Left renal pelvis (tissue), 4 donors: ENCODE measurements around the gene HCN4. TPM values are rescaled to one million over a fixed set of nuclear protein-coding genes. Genes with fewer than 3 reads are reported as not detected.
"Not testable (repeated sequence)": the region's sequence is repeated elsewhere in the genome, so short reads cannot be mapped to it uniquely, and the experiment has no call there.

Experiments used
- DNase-seq, 4 donors: peaks; one replicate each; pipeline ENCODE4 v3.0.0-alpha.2; 2013; ENCODE audit warnings: low read depth in 4 of 4, low spot score in 3 of 4
- polyA plus RNA-seq, 4 donors: library from polyadenylated mRNA; unstranded; fragments of 120-200 nt; gene quantifications; one replicate each; pipeline ENCODE4 v1.2.1, GENCODE V29; 2013; ENCODE audit not compliant: insufficient read length in 4 of 4

HCN4 gene
- 1 to 10 TPM in 1 of 4 donors, under 1 TPM in 3; 0.15 to 1.3 (median 0.93) TPM for polyA plus RNA-seq

DNA sequence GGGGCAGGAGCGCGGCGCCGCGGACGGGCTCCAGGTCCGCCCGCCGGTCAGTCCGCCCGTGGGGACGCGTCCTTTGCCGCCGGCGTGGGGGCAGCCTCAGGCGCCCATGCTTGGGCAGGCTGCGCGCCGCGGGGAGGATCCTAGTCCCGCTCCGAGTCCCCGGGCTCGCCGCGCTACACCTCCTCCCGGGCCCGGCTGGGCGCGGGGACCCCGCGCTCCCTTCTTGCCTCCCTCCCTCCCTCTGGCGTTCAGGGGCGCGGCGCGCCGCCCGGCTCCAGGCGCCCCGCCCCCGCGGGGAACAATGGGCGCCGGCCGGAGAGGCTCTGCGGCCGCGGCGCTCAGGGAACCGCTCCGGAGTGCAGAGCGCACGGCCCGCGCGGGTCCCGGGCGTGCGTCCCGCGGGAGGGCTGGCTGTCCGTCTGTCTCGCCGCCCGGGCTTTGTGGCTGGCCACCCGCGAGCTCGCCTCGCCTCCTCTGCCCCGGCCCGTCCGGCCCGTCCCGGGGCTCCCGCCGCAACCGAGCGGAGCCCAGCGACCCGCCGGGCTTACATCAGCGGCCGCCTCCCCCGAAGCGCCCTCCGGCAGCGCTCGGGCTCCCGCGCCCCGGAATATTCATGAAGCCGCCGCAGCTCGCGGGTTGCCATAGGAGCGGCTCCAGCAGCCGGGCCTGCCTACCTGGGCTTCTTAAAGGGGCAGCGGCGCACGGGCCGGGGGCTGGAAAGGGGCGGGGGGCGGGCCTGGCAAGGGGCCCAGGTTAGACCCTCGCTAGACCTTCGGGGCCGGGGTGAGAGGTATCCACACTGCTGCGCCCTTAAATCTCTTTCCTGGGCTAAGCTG lies at the start of gene HCN4:
TSS of gene HCN4 (minus strand) at position 658 of the 836 bp plus-strand sequence. CDS start 688 bp downstream, outside the sequence.
- no peak for DNase-seq

DNA sequence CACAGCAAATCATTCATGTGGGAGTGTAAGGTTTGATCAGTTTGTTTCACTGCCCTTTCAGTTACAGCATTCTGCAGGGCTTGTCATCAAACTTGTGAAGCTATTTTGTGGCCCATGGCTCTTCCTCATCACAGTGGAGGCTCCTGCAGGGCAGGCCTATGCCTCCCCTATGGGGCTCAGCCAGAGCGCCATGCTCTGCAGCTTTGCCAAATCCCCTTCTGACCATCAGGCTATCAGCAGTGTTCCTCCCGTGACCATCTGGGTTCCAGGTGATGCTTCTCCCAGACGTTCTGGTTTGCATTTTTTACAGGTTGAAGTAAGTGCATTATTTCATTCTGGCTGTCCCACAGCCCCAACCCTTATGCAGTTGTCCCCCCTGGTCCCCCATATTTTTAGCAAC lies 46.1 kb upstream of the HCN4 start:
- no peak for DNase-seq

DNA sequence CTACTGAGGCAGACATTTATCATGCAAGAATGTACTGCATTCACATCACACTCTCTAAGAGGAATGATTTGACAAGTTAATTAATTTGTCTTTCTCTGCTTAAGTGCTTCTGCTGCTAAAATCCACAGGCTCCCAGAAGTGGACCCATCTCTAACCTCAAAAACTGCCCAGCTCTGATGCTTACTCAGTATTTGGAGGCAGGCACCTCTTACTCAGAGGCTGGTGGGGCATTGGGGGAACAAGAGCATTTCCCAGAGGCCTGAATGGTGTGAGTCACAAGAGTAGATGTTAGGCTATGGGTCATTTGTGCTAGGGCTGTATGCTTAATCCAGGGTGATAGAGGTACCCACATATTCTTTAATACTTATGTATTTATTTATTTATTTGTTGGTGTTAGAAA lies 34.4 kb upstream of the HCN4 start:
- DNase-seq = no peak

DNA sequence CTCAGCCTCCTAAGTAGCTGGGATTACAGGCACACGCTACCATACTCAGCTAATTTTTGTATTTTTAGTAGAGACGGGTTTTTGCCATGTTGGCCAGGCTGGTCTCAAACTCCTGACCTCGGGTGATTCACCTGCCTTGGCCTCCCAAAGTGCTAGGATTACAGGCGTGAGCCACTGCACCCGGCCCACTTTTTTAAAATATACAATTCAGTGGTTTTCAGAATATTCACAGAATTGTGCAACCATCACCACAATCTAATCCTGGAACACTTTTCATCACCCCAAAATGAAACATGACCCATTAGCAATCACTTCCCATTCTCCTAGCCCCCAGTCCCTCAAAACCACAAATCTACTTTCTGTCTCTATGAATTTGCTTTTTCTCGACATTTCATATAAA lies 31.5 kb upstream of the HCN4 start:
- DNase-seq = not testable (repeated sequence)

DNA sequence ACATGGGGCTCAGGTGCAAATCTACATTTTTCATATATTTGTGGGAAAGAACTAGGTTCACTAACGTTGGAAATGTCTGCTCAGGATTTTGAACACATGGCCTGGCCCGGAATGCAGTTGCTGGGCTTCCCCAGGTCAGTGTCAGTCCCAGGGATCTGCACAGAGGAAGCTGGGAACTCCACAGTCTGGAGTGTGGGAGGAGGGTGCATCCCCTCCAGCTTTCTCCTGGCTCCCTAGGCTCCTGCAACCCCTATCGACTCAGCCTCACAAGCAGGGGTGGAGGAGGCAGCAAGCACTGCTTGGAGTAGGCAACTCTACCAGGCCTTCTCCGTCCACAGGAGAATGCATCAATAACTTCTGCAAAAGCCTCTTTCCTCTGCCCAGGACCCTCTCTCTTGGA lies 30.1 kb upstream of the HCN4 start:
- DNase-seq = no peak

DNA sequence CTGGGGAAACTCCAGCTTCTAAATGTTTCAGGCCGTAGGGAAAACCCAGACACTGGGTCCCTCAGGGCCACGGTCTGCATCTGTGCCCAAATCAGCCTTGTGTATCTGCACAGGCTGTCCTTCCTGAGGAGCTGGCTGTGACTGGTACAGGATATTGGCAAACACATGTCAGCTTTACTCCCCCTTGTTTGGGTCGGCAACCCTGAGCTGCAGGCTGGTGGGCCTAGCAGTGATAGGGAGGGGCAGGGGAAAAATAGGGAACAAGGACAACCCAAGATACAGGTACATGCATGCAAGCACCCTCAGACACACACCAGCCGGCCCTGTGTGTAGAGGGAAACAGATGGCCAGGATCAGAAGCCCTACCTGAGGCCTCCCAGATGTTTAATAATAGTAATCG lies 28.7 kb upstream of the HCN4 start:
- DNase-seq = no peak

DNA sequence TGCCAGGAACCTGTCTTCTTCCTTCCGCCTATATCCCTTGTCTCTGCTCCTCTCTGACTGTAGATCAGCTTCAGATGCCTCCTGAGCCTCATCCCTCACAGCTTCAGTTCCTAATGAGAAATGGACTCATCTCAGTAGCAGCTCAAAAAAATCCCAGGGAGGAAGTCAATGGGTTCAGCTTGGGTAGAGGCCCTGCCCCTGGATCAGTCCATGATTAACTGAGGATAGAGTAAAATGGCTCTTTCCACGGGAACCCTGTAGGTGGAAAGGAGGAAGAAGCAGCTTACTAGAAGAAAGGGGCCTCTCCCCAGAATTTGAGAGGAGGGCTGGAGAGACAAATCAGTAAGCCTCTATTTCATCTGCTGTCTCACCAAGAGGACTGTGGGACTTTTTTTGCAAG lies 26.9 kb upstream of the HCN4 start:
- no peak for DNase-seq

DNA sequence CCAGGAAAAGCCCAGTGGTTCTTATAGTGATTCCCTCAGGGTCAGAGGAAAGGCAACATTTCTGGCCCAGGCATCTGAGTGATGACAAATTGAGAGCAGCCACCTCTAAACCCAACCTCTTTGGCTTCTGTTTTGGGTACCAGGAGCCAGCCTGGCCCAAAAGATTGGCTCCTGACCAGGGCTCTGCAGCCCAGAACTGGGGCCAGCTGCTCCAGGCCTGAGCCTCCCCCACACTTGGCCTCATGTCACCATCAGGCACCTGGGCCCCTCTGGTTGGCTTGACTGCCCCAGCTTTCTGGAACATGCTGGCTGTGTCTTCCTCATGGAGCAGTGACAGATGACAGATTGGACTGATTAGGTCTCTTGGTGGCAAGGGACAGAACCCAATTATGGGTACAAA lies 26.0 kb upstream of the HCN4 start:
- no peak for DNase-seq

DNA sequence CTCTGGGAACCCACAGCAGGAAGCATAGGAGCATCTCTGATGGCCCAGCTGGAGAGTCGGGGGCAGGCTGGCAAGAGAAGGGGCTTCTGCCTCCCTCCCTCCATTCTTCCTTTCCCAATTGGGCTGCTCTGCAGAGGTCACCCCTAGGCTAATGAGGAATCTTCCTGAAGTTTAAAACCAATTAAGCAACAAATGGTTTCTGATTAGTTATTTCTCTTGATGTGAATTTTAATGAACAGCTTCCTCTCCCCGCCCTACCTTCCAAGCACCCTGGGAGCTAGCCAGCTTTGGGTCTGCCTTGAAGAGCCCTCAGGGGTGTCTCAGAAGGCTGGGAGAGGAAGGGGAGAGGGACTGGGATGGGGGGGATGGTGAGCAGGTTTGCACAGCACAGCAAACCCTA lies 24.6 kb upstream of the HCN4 start:
- DNase-seq = no peak

DNA sequence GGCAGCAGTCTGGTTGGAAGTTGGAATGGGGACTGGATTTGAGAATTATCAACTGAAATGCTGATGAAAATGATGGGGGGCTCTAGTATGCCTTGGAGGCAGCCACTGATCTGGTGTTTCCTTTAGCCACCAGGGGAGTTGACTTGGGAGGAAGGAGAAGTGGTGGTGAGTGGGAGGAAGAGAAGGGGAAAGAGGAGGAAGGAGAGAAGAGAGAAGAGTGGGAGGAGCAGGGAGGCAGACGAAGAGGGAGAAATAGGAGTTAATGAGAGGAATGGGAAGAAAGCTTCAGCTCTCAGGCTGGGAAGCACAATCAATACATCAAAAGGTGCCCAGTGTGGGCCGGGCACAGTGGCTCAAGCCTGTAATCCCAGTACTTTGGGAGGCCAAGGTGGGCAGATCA lies 23.3 kb upstream of the HCN4 start:
- DNase-seq = no peak

DNA sequence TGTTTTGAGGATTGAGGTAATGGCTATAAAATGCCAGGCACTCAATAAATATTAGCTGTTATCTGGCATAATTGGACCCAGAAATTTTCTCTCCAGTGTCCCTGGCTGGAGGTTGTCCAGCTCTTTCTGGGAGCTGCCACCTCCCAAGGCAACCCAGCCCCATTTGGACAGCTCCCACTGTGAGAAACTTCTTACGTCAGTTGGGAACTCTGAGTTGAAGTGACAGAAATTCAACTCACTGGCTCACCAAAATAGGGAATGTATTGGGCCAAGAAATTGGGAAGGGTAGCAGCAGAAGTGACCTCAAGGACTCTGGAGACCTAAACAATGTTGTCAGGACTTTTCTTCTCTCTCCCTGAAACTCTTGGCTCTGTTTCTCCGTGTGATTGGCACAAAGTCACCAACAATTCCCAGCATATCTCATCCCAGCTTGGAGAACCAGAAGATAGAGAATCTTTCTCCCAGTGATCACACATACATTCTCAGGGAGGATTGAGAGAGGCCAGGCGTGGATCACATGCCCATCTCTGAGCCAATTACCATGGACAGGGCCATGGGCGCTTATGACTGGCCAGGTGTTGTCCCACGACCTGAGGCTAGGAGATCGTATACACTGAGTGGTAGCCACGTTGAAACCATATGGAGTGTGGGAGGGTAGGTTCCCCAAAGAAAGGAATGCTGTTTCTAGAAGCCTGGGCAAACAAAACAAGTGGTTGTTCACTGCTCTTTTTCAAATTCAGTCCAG lies 22.5 kb upstream of the HCN4 start:
- no peak for DNase-seq

DNA sequence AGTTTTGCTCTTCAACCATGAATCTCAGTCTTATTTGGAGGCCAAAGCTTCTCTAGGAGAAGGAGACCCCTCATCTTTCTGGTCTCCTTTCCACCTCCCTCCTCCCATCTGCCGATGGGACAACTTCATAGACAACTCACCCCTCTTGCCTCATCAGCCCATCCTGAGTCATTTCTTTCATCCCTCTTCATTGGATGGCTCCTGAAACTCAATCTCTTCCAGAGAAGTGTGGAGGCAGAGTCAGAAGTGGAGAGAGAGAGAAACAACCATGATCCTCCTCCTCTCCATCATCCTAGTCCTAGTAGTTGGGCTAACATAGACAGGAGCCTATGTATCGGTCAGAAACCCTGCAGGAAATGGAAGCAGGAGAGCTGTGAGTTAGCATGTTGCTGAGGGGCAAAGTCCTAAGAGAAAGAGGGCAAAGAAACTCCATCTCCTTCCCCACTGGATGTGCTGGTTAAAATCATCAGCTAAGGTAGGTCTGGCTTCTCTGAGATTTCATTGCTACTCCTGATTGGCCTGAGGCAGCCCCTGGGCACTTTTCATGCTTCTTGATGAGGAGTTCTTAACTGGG lies 21.3 kb upstream of the HCN4 start:
- no peak for DNase-seq

DNA sequence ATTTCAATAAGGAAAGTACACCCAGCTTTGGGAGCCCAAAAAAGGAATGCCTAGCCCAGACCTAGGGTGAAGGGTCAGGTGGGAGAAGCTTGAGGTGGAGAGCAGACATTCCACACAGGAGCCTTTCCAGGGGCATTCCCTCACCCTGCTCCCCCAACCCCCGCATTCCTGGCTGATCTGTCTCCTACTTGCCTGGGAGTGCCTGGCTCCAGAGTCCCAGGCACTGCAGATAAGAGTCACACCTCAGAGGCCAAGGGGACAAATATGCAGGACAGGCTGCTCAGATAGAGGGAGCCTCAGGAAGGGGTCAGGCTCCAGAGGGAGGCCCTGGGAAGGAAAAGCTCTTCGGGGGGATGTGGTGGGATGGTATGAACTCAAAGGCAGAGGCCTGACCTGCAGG lies 20.8 kb upstream of the HCN4 start:
- no peak for DNase-seq

DNA sequence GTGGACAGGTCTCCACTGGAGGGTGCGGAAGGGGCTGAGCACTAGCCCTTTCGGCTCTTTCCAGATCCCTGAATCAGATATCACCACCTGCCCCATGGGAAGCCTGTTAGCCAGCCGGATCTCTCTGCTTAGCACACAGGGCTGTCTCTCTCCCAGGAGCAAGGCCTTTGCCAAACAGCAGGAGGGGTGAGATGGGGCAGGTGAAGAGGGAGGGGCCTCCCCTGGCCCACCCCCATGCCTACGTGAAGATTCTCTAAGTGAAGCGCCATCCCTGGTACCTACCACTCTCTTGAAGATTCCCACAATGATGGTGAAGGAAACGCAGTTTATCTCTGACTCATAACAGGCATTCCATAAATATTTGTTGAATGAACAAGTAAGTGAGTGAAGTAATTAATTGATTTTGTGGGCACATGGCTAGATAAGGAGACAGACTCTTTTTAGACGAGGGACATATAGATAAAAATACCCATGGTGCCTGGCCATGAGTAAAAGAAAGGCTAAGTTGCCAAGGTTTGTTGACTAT lies 19.6 kb upstream of the HCN4 start:
- no peak for DNase-seq

DNA sequence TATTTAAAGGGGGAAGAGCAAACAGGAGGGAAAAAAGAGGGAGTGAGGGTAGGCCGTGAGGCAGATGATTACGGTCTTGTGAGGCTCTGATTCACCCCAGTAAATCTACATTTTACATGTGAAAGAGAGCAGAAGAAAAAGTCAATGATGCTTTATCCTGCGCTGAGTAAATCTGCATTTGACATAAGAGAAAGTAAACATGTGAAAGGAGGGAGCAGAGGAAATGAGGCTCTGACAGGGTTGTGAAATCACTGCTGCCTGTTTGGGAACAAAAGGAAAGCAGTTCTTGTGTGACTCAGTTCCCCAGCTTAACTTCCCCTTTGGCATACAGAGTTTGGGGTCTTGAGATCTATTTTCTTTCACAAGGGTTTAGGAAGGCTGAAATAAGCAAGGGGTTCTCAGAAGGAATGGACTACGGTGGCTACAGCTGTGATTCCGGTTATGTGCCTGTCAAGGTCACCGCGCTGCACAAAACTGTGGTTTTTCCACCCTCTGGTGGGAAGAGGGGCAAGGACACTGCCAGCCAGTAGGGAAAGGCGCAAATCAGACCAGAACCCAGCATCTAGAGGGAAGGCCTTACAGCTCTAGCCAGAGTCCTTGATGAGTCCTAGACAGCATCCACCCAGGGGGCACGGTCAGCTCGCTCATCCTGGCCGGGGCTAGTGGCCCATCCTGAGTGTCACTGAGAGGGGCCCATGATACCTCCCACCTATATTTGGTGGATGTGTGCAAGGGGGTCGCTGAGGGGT lies 18.9 kb upstream of the HCN4 start:
- DNase-seq = no peak

DNA sequence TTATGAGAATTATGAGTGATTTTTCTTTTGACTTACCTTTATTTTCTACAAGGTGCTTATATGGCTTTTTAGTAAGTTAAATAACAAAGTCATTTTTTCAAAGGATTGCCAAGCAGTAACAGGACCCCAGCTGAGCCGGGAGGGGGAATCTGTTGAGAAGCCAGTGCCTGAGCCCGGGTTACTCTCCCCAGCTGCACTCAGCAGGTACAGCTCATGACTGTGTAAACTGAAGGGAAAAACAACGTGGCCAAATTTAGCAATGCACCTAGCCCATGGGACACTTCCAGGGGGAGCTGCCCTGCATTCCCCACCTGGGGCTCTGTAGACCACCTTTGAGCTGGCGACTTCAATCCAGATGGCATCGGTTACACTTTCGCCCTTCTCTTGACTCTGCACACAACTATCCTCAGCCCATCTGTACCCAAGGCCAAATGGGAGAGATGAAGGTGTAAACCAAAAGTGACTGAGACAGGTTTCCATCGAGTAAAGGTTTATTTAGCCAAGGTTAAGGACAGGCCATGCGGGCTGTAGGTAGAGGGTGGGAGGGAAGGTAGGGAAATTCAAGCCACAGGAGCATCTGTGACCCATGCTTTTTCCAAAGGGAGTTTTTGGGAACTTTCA lies 18.2 kb upstream of the HCN4 start:
- DNase-seq = no peak

DNA sequence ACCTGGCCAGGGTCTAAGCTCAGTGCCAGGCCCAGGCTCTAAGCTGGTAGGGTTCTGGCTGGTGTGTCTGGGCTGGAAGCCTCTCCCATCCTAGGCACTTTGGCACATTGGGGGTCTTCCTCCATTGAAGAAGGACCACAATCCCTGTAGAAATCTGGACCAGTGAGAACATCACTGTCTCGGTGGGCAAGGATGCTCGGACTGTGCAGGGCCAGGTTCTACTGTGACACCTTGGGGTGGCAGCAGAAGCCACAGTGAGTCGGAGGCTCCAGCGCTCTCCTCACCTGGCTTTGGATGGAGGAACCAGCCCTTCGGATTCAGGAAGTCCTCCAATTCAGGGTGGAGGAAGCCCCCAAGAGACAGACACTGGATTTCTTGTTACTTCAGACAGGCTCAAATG lies 17.5 kb upstream of the HCN4 start:
- DNase-seq = no peak

DNA sequence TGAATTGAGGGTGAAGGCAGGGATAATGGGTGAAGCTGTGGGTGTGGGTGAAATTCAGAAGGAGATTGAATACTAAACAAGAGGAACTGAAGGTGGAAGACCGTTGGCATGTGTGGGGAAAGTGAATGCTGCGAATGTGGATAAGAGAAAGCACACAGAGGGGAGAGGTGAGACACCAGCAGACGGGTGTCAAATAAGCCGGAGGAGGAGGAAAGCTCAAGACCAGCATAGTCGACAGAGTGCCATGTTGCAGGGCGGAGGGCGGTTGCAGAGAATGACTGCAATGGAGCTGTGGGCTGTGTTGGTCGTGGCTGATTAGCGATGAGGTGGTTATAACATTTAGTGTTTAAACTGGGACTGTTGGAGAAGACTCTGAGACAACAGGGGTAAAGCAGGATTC lies 16.4 kb upstream of the HCN4 start:
- no peak for DNase-seq

DNA sequence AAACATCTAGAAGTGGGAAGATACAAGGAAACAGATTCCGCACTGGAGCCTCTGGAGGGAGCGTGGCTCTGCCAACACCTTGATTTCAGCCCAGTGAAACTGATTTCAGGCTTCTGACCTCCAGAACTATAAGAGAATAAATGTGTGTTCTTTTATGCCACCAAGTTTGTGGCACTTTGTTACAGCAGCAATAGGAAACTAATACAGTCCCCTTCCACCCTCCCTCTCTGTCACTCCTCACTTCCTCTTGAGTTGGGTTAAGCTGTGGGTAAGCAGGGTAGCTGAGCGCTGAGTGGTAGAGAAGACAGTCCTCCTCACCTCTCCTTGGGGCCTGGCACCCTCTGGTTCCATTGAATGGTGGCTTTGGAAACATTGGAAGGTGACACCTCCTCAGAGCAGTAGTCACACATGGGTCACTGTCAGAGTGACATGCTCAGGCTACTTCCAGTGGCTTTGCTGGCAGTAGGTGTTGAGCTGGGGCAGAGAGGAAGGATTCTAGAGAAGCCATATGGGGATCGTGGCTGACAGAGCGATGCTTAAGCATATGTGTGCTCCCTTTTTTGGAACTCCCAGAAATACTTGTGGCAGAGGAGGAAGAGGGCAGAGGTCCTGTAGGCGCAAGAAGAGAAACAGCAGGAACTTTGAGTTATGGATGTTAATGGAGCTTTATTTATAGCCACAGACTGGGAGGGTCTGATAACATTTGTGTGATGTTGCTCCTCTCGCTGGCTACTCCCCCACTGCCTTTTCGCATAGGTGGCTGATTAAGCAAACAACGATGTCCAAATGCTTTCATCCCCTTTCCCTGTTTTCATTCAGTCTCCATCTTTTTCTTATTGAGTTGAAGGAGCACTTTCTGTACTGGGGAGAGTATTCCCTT lies 14.8 kb upstream of the HCN4 start:
- DNase-seq = no peak
